ENCODE results near the gene FOXO6. TPM values are rescaled to one million over a fixed set of nuclear protein-coding genes. Genes with fewer than 3 reads are reported as not detected.

Gene FOXO6
- total and polyA plus RNA-seq, 12 donors = 0.30 to 2.6 (median 1.3) TPM

DNA sequence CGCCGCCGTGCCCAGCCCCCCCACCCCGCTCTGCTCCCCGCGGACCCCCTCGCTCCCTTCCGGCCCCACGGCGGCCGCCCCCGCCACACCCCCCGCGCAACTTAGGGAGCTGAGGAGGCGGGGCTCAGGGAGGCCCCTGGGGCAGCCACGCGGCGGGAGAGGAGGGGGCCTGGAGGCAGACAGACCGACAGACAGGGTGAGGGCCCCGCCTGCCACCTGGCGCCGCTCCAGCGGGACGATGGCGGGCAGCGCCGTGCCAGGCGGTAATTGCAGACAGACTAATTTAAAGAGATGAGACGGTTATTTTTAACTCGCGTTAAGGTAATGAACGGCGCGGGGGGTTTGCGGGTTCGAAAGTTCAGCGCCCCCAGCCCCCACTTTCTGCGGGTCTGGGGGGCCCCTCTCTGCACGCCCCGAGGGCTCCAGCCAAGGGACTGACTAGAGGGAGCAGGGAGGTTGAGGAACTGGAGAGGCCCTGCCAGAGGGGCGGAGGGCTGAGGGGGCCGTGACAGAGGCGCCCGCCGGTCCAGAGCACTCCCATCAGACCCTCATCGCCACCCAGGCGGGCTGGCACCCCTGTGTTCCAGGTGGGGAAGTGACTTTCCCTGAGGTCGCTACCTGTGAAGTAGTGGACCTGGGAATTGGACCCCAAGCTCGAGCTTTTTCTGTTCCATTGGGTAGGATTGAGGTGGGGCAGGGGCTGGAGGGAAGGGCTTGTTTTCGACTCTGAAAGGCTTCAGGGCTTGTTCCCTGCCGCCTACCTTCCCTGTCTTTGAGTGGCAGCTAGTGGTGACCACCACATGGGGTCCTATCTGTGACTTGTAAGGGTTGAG, 5.4 kb downstream of the FOXO6 start:
- Histone ChIP-seq H3K4me1 (peaks cover 12 to 58% (median 34%) of the 10 kb centered on the region in 9 donors), H3K27ac (peak overlapping the region in 8 of 10 donors; percentile 48 to 80 (median 64)), H3K27me3 (peaks cover 0 to 73% (median 28%) of the 10 kb centered on the region in 7 donors), H3K36me3 (no peaks in the 10 kb centered on the region), H3K4me3 (peak overlapping the region; percentile 10 to 61 (median 49)), H3K9me3 (no peaks in the 10 kb centered on the region)
- no peak for DNase-seq
- peak in 4 of 8 donors; percentile 8 to 29 (median 24) for ATAC-seq
- 10 to 12% methylated on average over 49 to 51 of the region's 51 CpGs for WGBS, 2 donors
- intact Hi-C loops (cut with DNase I) = loop anchor here in 3 of 10 donors (5.0 to 10.0 kb wide), 2 partner anchors 48 to 51 kb away; no protein-coding TSS in a partner anchor
- TF ChIP-seq, protein P1, sequence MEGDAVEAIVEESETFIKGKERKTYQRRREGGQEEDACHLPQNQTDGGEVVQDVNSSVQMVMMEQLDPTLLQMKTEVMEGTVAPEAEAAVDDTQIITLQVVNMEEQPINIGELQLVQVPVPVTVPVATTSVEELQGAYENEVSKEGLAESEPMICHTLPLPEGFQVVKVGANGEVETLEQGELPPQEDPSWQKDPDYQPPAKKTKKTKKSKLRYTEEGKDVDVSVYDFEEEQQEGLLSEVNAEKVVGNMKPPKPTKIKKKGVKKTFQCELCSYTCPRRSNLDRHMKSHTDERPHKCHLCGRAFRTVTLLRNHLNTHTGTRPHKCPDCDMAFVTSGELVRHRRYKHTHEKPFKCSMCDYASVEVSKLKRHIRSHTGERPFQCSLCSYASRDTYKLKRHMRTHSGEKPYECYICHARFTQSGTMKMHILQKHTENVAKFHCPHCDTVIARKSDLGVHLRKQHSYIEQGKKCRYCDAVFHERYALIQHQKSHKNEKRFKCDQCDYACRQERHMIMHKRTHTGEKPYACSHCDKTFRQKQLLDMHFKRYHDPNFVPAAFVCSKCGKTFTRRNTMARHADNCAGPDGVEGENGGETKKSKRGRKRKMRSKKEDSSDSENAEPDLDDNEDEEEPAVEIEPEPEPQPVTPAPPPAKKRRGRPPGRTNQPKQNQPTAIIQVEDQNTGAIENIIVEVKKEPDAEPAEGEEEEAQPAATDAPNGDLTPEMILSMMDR (IDR thresholded peaks at IDR 0.05) = no peak

DNA sequence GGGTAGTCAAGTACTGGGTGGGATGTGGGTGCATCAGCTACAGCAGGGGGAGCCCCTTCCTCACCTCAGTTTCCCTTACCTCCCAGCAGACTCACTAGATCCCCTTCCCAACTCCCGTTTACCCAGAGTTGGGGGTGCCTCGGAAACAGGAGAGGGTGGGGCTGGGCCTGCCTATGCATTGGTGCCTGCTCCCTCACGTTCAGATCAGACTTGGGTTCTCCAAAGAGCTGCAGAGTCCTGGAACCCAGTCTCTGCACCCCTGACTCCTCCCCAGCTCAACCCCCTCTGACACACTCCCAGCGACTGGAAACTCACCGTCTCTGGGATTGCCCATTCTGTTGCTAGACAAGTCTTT, 6.0 kb downstream of the FOXO6 start:
- H3K4me1 ChIP-seq = peaks cover 13 to 58% (median 37%) of the 10 kb centered on the region in 9 donors
- ATAC-seq (no peak), DNase-seq (no peak)
- no peak overlapping the region for H3K27ac ChIP-seq
- no peak overlapping the region for H3K4me3 ChIP-seq
- H3K36me3 ChIP-seq = no peaks in the 10 kb centered on the region
- 63 to 75% methylated on average over 5 of the region's 5 CpGs for WGBS, 2 donors
- TF ChIP-seq, protein P1 (IDR thresholded peaks at IDR 0.05) = no peak
- intact Hi-C loops (cut with DNase I) = loop anchor here in 3 of 10 donors (5.0 to 10.0 kb wide), 2 partner anchors 48 to 50 kb away; no protein-coding TSS in a partner anchor
- H3K9me3 ChIP-seq = no peaks in the 10 kb centered on the region
- H3K27me3 ChIP-seq = peaks cover 0 to 67% (median 22%) of the 10 kb centered on the region in 7 donors

GRCh38 chr1:41368366-41368765, 7.1 kb downstream of the FOXO6 start:
- Histone ChIP-seq H3K4me3 (no peak overlapping the region), H3K27me3 (peaks cover 0 to 56% (median 11%) of the 10 kb centered on the region in 7 donors), H3K9me3 (no peaks in the 10 kb centered on the region), H3K36me3 (no peaks in the 10 kb centered on the region), H3K27ac (no peak overlapping the region), H3K4me1 (peaks cover 13 to 58% (median 35%) of the 10 kb centered on the region in 9 donors)
- TF ChIP-seq, protein P1 (IDR thresholded peaks at IDR 0.05) = no peak
- intact Hi-C loops (cut with DNase I) = loop anchor here in 3 of 10 donors (5.0 to 10.0 kb wide), 2 partner anchors 46 to 49 kb away; no protein-coding TSS in a partner anchor
- 38 to 67% methylated on average over 1 of the region's 1 CpG for WGBS, 2 donors
- no peak for DNase-seq
- no peak for ATAC-seq

GRCh38 chr1:41368801-41369200, 7.6 kb downstream of the FOXO6 start:
- ATAC-seq = no peak
- Histone ChIP-seq H3K4me1 (peaks cover 13 to 59% (median 35%) of the 10 kb centered on the region in 9 donors), H3K9me3 (no peaks in the 10 kb centered on the region), H3K27ac (no peak overlapping the region), H3K36me3 (no peaks in the 10 kb centered on the region), H3K27me3 (peaks cover 0 to 52% (median 9%) of the 10 kb centered on the region in 7 donors), H3K4me3 (no peak overlapping the region)
- DNase-seq = no peak
- 60 to 74% methylated on average over 7 of the region's 7 CpGs for WGBS, 2 donors
- TF ChIP-seq, protein P1 (IDR thresholded peaks at IDR 0.05) = no peak
- intact Hi-C loops (cut with DNase I) = loop anchor here in 3 of 10 donors (5.0 to 10.0 kb wide), 2 partner anchors 46 to 48 kb away; no protein-coding TSS in a partner anchor
